Measurements from ENCODE around the gene FAM53B. TPM values are rescaled to one million over a fixed set of nuclear protein-coding genes. Genes with fewer than 3 reads are reported as not detected.

The FAM53B gene
- total RNA-seq, 1 experiment from 2014 or later = 9.8 TPM

GRCh38 chr10:124748953-124749645, 4.9 kb upstream of the FAM53B start:
- Histone ChIP-seq H3K9me2 (ENCODE audit: insufficient read depth) (no peaks in the 10 kb centered on the region), H4K20me1 (ENCODE audit: insufficient read depth) (no peaks in the 10 kb centered on the region), H3K4me3 (no peak overlapping the region), H3K4me2 (no peak overlapping the region), H3K9me3 (ENCODE audit: insufficient read depth, low read depth) (no peaks in the 10 kb centered on the region), H3K4me1 (replicated peaks; ENCODE audit: insufficient read depth) (peaks cover 31% of the 10 kb centered on the region), H3K27ac (no peak overlapping the region), H3K36me3 (ENCODE audit: low read depth) (no peaks in the 10 kb centered on the region), H3K27me3 (ENCODE audit: insufficient read depth, low read depth) (no peaks in the 10 kb centered on the region), H3K79me2 (ENCODE audit: low read depth) (no peaks in the 10 kb centered on the region), H2AFZ (no peak overlapping the region), H3F3A (ENCODE audit: insufficient read depth, low read depth) (peaks cover 20% of the 10 kb centered on the region)
- BruUV-seq (replicated peaks) = no TSS peak
- no peak for DNase-seq
- POLR2A ChIA-PET (ENCODE audit: unreplicated experiment) = no interaction called here
- TF ChIP-seq CTCF (conservative IDR thresholded peaks at IDR 0.05) = no peak
- TF ChIP-seq EZH2 (IDR thresholded peaks at IDR 0.05; ENCODE audit: low read depth) = no peak
- intact Hi-C loops (cut with micrococcal nuclease; ENCODE audit: unreplicated experiment) = loop anchor here (5.0 to 10.0 kb wide), 2 partner anchors 334 to 357 kb away; partner anchors contain the start of gene OAT
- CTCF ChIA-PET = no interaction called here

GRCh38 chr10:124748166-124748565, 4.0 kb upstream of the FAM53B start:
- Histone ChIP-seq H3K79me2 (ENCODE audit: low read depth) (no peaks in the 10 kb centered on the region), H3K9me2 (ENCODE audit: insufficient read depth) (no peaks in the 10 kb centered on the region), H3F3A (ENCODE audit: insufficient read depth, low read depth) (peaks cover 20% of the 10 kb centered on the region), H4K20me1 (ENCODE audit: insufficient read depth) (no peaks in the 10 kb centered on the region), H3K36me3 (ENCODE audit: low read depth) (no peaks in the 10 kb centered on the region), H3K4me3 (no peak overlapping the region), H3K4me1 (replicated peaks; ENCODE audit: insufficient read depth) (peaks cover 31% of the 10 kb centered on the region), H3K27ac (no peak overlapping the region), H3K4me2 (no peak overlapping the region), H3K27me3 (ENCODE audit: insufficient read depth, low read depth) (no peaks in the 10 kb centered on the region), H3K9me3 (ENCODE audit: insufficient read depth, low read depth) (no peaks in the 10 kb centered on the region), H2AFZ (no peak overlapping the region)
- DNase-seq = no peak
- ChIA-PET CTCF (no interaction called here), POLR2A (ENCODE audit: unreplicated experiment) (no interaction called here)
- TF ChIP-seq CTCF (conservative IDR thresholded peaks at IDR 0.05) (no peak), EZH2 (IDR thresholded peaks at IDR 0.05; ENCODE audit: low read depth) (no peak)
- BruUV-seq (replicated peaks) = no TSS peak
- intact Hi-C loops (cut with micrococcal nuclease; ENCODE audit: unreplicated experiment) = loop anchor here (5.0 to 10.0 kb wide), 2 partner anchors 333 to 356 kb away; partner anchors contain the start of gene OAT

GRCh38 chr10:124747745-124748144, 3.6 kb upstream of the FAM53B start:
- no peaks in the 10 kb centered on the region for H3K9me2 ChIP-seq (ENCODE audit: insufficient read depth)
- no peak for TF ChIP-seq EZH2 (IDR thresholded peaks at IDR 0.05; ENCODE audit: low read depth)
- TF ChIP-seq CTCF (conservative IDR thresholded peaks at IDR 0.05) = no peak
- CTCF ChIA-PET = no interaction called here

More at GRCh38 chr10:124747745-124748144, 3.6 kb upstream of the FAM53B start:
- BruUV-seq (replicated peaks) = no TSS peak
- Histone ChIP-seq H3K27ac (no peak overlapping the region), H3K79me2 (ENCODE audit: low read depth) (no peaks in the 10 kb centered on the region; the same call in 1 of the 2 replicates), H3K9me3 (ENCODE audit: insufficient read depth, low read depth) (no peaks in the 10 kb centered on the region), H3K27me3 (ENCODE audit: insufficient read depth, low read depth) (no peaks in the 10 kb centered on the region), H2AFZ (no peak overlapping the region), H3K4me3 (no peak overlapping the region), H3K4me2 (no peak overlapping the region), H3K36me3 (ENCODE audit: low read depth) (no peaks in the 10 kb centered on the region), H3K4me1 (replicated peaks; ENCODE audit: insufficient read depth) (peaks cover 31% of the 10 kb centered on the region), H4K20me1 (ENCODE audit: insufficient read depth) (no peaks in the 10 kb centered on the region), H3F3A (ENCODE audit: insufficient read depth, low read depth) (peaks cover 20% of the 10 kb centered on the region)
- POLR2A ChIA-PET (ENCODE audit: unreplicated experiment) = no interaction called here
- intact Hi-C loops (cut with micrococcal nuclease; ENCODE audit: unreplicated experiment) = loop anchor here (5.0 to 10.0 kb wide), 2 partner anchors 333 to 355 kb away; partner anchors contain the start of gene OAT
- no peak for DNase-seq
